Activated naive CD8-positive, alpha-beta T cell treated with anti-CD3 and anti-CD28 coated beads, Interleukin-2, amount 50 U/mL, for 16 hours (primary cell): ENCODE measurements around the gene SRC.

Experiments
- DNase-seq: peaks from one replicate; pipeline ENCODE4 v3.0.0-alpha.2; 2020; ENCODE audit warnings: low read depth, low spot score

SRC gene

DNA sequence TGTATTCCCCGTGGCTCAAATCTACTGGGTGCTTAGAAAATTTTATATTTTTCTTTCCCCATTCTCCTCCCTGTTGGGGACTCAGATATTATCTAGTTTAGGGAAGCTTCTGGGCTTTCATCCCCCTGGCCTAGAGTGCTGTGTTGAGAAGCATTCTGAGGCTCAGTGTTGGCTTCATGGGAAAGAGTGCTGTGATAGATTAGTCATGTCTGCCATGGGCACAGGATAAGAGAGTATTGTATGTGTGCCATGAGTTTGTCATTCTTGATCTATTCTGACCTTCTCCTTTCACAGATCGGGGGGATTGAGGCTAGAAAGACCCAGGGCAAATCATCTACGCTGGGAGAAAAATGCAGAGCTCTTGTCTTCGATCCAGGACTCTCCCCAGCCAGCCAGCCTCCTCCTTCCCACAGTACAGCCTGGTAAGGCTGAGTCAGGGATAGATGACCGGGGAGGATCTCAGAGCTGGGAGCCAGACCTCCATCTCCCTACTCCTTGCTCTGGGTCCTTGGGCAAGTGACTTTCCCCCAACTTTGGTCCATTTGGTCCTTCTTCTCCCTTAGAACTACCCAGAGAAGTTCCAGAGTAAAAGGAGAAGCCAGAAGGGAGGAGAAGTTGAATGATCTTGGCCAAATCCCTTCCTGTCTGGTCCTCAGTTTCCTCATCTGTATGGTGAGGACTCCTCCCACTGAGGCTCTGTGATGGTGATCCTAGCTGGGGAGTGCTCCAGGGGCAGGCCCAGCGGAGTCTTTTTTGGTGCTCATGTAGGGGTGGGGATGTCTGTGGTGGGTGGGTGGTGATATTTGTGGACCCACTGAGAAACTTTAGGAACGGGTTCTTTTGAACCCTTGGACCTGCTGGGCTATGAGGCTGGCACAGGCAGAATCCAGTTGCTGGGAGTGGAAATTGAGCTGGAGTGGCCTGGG lies 5.0 kb downstream of the SRC start:
- DNase-seq, result no peak

DNA sequence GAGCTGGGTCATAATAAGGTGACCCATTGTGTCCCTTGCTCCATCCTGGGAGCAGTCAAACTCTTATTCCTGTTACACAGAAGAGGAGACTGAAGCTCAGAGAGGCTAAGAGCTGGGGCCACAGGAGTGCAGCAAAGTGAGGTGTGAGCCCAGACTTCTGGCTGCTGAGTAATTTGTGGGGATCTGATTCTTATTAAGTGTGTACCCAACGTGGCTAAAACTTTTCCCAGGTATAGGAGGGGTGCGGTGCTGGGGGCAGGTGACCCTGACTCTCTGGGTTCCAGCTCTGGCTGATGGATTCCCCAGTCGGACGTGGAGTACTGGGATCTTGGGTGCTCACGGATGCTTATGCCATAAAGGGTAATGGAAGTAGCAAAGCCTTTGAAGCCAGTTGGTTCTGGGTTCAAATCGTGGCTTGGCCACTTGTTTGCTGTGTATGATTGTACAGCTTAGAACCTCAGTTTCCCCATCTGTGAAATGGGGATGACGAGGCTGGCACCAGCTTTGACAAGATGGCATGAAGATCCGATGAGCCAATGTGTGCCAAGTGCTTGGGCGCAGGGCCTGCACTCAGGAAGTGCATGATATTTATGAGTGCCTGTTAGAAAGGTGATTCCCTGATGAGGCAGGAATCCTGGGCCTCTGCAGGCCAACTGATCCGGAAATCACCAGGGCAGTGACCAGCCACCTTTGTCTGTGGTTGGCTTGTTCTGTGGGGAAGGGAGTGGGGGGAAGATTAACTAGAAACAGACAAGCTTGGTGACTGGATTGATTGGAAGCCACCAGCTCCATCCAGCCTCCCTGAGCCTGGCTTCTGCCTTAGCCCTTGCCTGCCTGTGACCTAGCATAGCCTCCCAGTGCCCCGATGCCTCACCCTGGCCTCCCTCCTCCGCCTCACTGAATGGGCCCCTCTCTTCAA lies 6.0 kb downstream of the SRC start:
- no peak for DNase-seq

DNA sequence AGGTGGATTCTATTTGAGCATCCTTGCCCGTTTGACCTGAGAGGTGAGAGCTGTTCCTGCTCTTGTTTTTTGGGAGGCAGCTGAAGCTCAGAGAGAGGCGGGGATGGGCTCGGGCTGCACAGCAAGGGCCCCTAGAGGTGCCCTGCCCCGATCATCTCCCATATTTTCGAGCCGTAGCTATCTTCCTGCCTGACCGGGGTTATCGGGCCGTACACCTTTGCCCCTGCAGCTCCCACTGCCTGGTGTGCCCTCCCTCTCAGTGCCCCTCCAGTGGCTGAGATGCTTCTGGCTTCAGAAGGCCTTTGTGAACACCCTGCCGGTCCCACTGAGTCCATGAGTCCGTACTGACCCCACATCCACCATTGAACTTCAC lies 6.7 kb downstream of the SRC start:
- DNase-seq, result no peak

DNA sequence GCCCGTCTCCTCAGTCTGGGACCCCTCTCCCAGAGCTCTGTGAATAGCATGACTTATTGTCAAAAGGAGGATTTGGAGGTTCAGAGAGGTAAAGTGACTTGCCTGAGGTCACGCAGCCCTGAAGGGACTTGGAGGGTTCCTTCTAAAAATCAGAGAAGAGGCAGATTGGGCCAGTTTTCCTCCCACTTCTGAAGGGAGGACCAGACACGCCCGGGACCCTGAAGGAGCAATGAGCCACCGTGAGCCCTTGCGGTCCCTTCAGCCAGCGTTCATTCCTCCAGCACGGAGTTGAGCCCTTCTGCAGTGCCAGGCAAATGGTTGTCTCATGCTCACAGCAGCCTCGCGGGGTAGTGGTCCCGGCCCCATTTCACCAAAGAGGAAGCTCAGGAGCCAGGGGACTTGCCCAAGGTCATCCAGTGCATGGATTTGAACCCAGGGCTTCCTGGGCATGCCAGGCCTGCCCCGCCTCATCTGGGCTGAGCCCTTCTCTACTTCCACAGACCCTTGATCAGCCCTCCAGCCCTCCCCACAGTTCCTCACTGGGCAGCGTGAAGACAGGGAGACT lies 7.4 kb downstream of the SRC start:
- DNase-seq, result no peak

DNA sequence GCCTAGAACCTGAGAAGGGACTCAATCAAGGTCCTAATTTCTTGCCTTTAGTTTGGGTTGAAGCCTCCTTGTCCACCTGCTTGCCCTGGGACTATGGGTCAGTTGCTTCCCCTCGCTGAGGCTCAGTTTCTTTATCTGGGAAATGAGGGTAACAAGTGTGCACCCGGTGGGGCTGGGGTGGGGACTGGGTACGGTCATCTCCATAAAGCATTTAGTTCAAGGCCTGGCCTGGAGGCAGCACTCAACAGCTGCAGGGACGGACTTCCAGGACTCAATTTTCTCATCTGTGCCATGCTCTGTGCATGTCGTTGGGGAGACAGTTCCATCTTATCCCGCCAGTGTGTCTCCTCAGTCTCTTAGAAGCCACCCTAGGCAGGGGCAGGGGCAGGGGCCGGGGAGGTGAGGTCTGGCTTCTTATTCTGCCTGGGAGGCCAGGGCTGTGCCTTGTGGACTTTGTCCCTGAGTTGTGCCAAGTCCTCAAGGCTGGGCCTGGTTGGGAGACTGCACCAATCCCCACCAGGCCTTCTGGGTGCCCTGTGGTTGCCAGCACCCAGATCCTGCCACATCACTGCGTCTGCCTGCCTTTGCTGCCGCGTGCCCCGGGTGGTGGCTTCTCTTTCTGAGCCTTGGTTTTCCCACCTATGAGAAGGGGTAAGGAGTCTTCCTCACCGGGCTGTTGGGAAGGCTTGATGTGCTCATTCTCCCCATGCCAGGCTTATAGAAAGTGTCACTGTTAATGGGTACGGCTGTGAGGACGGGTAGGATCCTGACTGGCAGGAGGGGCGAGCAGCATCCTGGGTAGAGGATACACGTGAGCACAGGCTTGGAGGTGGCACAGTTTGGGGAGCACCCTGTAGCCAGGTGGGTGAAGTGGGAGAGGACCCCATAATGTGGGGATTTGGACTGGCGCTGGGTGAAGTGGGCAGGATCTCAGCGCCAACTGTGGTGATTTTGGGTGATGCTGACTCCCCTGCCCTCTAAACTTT lies 8.6 kb downstream of the SRC start:
- no peak for DNase-seq

DNA sequence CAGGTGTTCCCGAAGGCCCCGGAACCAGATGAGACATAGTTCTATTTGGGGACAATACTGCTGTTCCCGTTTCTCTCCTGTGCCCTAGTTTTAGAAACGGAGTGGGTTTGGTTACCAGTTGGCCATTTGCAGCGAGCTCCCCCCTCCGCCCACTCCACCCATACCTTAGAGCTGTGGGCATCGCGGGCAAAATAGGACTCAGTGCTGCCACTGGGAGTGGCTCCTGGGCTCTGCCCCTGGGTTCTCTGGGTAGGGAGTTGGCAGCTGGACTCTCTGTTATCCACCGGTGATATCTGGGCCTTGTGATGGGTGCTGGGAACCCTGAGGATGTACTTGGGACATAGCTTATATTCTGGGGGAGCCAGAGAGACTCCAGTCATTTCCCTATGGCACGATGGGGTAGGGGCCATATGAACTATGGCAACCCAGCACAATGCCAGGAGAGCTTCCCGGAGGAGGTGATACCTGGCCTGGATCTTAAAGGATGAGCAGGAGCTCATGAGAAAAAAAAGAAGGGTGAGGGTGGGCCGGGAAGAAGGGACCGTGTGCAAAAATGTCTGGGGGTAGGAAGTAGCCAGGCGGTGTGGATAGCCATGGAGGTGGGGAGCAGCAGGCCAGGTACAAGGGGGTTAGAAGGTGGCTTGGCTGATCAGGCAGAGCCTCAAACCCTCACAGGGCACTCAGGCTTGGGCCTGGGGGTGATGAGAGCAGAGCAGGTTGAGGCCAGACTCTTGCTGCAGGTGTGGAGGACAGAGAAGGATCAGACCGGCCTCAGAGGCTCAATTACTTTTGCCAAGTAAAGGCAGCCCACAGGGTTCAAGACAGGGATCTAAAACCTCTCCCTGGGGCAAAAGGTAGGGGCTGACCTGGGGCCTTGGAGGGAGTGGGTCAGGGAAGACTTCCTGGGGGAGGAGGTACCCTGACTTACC lies 9.6 kb downstream of the SRC start:
- DNase-seq, result no peak

DNA sequence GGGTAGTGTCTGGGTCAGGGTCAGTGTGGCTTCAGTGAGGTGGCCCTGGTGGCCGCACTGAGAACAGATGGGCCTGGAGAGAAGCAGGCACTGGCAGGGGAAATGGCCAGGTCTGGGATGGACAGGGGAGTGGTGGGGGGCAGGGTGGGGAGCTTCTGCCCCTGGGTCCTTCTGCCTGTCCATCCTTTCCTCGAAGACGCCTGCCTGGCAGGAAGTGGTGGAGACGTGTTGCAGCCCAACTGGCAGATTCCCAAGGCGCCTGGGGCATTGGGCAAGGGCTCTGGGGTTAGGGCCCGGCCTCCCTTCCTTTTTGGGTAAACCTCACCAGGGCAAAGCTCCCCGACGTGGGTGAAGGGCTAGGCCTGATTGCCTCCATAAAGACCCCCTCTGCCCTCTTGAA lies 10.4 kb downstream of the SRC start:
- no peak for DNase-seq

DNA sequence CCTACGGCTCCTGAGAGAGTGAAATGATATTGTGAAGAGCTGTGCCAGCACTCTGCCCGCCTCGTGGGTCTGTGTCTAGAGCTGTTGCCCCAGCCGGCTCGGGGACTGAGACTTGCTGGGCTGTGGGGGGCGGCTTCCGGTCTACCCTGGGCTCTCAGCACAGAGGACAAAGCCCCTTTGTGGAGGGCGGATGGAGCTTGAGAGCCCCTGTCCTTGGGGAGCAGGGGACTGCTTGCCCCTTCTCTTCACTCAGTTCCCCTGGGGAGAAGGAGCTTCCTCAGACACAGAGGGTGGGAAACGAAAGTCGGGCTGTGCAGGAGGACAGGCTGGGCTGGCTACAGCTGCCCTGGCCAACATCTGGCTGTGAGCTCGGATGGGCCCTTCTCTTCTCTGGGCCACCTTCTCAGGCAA lies 11.0 kb downstream of the SRC start:
- no peak for DNase-seq

DNA sequence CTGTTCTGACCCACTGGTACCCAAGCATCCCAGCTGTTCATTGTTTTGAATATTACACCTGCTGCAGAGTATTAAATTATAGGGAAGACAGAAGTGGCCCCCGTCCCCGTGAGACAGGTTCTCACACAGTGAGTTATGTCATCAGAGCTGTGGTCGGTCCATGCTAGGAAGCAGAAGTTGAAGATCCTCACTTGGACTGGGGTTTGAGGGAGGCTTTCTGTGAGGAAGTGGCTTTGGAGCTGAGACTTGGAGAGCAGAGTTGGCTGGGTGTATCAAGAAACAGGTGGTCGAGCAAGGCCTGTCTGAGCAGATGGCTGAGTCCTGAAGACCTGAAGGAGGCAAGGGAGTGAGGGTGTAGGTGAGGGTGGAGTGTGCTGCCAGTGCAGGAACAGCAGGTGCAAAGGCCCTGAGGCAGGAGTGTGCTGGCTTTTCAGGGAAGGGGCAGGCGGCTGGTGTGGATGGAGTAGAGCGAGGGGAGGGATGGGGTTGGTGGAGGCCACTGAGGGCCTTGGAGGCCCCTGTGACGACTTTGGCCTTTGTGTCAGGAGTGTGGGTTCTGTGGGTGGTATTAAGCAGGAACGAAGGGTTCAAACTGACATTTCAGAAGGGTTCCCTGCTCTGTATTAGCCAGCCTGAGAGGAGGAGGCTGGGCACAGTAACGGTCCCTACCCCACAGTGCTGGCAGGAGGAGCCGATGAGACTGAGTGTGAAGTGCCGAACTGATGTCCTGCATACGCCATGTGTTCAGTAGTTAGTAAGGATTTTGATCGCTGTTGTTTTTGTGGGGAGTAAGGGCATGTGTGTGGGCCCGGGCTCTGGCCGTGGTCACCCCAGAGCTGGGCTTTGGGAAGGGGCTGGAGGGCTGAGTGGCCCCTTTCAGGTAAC lies 11.8 kb downstream of the SRC start:
- no peak for DNase-seq

DNA sequence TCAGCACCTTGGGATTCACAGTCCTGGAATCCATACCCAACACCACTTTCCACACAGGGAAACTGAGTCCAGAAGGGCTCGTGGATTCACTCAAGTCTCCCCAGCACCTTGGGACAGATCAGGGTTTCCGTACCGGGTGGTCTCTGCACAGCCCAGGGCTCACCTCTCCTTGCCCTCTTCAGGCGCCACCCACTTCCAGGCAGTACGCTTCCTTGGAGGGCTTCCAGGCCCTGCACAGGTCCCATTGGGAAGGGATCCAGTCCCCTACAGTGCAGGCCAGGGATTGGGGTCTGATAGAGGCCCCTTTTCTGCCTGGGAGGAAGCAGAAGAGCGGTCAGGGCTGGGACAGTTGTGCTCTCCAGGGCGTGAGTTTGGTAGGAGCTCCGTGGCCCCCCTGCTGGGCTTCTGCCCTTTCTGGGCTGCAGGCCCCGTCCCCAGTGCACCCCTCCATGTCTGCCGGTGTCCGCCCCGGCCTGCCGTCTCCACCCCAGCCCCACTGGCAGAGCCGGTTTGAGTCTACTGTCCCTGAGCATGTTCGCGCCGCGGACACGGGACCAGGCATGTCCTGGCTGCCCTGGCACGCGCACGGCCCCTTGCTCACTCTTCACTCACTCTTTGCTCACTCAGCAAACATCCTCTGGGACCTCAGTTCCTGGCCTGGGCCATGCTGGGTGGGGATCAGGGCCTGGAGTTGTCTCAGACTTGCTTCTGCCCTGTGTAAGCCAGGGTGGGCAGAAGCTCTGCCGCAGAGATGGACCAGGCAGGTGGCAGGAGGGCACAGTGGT lies 12.6 kb downstream of the SRC start:
- no peak for DNase-seq

DNA sequence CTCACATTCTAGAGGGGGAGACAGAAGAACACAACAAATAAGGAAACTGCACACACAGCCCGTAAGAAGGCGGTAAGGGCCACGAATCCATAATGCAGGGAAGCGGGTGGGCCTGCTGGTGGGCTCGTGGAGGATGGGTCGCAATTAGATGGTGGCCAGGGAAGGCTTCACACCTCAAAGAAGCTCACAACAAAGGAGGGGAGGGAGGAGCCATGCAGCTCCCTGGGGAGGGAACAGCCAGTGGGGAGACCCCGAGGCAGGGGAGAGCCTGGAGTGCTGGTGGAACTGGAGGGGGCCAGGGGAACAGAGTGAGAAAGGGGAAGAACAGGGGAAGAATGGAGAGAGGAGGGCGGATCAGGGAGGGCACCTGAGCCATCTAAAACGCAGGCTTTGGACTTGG lies 13.4 kb downstream of the SRC start:
- no peak for DNase-seq

DNA sequence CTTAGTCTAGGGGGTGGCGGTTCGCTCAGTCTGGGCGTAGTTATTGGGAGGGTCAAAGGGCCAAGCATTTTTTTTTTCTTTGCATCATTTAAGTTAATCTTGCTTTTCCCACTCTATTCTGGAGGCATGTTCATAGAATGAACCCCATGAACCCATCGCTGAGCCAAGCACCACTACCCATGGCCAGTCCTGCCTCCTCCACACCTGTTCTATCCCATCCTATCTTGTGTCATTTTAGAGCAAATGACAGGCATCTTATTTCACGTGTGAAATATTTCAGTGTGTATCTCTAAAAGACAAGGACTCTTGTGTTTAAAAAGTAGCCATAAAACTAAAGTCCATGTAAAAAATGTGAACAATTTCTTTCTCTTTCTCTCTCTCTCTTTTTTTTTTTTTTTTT lies 13.9 kb downstream of the SRC start:
- DNase-seq, result no peak

DNA sequence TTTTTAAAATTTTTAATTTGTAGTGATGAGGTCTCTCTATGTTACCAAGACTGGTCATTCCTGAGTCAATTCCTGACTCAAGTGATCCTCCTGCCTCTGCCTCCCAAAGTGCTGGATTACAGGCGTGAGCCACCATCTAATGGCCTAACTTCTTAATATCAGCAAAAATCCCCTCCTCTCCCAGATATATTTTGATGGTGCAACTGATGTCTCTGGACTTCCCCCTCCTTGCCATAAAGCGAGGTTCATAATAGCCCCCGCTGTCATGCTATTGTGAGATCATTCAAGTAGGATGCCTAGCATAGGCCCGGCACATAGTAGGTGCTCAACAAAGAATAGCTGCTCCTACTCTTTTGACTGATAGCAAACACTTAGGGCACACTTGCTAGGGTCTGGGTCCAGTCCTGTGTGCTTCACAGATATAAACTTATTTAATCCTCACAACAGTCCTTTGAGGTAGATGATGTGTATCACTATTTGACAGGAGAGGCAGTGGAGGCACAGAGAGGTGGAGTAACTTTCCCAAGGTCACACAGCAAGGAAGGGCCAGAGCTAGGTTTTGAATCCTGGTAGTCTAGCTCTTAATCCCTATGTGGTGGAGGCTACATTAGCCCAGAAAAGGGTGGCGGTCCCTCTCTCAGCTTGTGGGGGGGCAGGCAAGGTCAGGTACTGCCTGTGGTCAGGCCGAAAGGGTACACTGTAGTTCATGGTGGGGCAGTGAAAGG lies 14.6 kb downstream of the SRC start:
- DNase-seq, result no peak

DNA sequence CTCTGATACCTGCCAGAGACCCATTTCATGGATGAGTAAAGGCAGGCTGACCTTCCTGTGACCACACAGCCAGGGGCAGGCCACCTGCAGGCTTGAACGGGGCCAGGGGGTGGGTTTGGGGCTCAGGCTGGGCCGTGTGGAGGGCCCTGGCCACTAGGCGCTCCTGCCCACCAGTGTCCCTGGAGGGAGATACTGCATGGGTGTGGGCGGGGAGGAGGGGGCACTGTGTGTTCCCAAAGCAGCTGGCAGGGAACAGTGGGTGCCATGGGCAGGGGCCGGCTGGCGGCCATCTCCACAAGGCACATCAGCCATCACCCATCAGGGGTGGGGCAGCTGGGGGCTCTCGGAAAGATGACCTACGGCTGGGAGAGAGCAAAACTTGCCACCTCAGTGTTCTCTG lies 15.4 kb downstream of the SRC start:
- DNase-seq, result no peak

DNA sequence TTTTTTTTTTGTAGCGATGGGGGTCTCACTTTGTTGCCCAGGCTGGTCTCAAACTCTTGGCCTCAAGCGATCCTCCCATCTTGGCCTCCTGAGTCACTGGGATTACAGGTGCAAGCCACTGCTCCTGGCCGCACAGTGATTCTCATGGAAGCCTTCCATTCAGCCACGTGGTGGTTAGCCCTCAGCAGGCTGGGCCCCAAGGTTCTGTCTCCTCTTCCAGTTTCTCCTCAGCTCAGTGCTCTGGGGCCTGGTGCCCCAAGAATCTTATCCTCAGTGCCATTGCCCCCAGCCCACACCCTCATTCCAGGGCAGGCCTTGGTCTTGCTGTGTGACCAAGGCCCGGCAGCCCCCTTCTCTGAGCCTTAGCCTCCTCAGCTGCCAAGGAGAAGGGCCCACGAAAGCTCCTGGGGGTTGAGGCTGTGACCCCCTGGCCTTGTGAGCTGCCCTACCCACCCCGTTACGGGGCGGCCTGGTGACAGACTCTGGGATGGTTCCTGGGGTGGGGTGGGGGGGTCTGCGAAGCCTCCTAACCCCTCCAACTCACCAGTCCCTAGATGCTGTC lies 16.4 kb downstream of the SRC start:
- no peak for DNase-seq

DNA sequence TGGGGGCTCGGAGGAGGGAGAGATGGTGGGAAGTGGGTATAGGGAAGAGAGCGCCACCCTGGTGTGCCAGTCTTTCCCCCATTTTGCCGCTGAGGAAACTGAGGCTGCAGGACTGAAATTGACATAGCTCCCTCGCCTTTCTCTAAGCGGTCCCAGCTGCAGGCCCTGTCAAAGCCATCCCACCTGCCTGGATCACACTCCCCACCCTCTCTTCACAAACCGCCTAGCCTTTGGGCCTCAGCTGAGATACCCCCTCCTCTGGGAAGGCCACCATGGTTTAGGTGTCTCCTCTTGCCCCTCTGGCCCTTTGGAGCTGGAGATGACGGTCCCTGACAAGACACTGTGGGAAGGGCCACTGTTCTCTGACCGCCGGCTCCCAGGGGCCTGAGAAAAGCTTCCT lies 16.9 kb downstream of the SRC start:
- DNase-seq, result no peak
